ENCODE data around the gene RALGAPA1. TPM values are rescaled to one million over a fixed set of nuclear protein-coding genes. Genes with fewer than 3 reads are reported as not detected.
A peak's percentile ranks its signal among the peaks of the same experiment; 100 is the strongest.
"Not testable (repeated sequence)": the region's sequence is repeated elsewhere in the genome, so short reads cannot be mapped to it uniquely, and the experiment has no call there.

The RALGAPA1 gene
- total RNA-seq, 1 donor from 2014 or later = 101 TPM

DNA sequence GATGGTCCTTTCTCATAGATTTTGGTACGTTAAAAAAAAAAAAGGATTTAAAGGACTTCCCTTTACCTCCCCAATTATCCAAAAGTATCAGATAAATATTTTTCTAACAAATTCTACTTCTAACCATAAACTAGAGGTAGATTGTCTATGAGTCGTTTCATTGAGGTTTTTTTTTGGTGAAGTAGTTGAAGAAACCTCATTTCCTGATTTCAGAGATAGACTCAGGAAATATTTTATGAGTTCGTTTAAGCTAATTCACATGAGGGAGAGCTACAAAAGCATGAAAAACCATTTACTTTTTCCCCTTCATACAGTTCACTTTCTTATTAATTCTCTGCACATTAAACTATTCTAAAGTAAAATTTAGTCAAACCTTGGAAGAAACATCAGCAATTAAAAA is 112.5 kb downstream of the RALGAPA1 start:
- DNase-seq = no peak

DNA sequence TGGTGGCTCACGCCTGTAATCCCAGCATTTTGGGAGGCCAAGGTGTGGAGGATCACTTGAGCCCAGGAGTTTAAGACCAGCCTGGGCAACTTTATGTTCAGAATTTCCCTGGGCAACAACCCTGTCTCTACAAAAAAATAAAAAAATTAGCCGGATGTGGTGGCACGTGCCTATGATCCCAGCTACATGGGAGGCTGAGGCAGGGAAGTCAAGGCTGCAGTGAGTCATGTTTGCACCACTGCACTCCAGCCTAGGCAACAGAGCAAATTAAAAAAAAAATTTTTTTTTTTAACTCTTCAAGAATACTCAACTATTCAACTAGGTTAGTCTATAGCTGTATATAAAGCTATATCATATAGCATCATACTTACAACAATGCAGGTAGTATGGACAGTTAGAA is 113.0 kb downstream of the RALGAPA1 start:
- DNase-seq = no peak

- DNase-seq = no peak
Observed at GRCh38 chr14:35695647-35696046, 113.4 kb downstream of the RALGAPA1 start.

- DNase-seq = no peak
Observed at GRCh38 chr14:35695072-35695471, 114.0 kb downstream of the RALGAPA1 start.

DNA sequence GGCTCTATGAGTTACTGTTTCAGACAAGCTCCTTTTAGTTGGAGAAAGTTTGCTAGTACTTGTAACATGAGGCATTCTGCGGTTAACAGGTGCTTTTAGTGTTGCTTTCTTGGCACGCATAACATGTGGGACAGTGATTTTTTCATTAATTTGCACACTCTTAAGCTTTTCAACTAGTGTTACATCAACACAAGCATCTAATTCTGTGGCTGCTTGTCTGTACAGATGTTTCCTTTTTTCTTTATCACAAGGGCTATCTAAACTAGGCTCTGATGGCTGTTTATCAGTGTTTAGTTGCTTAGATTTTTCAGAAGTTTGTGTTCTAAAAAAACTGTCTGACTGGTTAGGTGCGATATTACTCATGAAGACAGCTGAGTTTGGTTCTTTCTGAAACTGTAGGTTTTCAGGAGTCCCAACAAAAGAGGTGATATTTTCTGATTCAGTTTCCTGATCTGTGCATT is 120.1 kb downstream of the RALGAPA1 start:
- DNase-seq = no peak

DNA sequence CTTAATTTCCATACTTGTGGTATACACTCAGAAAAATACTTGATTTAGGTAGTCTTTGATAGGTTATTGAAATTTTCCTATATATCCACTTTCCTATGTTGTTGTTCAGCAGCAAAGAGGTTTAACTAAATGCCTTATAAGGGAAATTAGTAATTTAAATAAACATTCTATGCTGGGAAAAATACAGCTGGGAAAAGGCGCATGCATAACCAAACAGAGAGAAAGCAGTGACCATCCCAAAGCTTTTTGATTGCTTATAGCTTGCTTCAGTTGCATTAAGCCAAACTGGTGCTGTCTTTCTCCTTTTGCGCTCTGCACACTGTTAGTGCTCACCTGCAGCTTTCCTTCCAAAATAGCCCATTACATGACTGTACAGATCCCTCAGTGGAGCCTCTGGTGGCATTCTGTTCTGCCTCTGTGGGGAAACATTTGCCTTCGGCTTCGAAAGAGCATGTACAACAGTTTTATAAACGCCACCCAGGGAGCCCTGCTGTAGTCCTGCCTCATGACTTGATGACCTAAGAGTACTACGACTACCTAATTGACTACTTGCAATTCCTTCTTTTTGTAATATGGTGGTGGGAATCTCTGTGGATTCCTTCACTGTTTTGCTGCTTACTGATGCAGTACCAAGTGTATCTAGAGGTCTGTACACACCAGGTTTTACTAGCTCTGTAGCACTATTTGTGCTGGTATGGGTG is 120.8 kb downstream of the RALGAPA1 start:
- DNase-seq = no peak

DNA sequence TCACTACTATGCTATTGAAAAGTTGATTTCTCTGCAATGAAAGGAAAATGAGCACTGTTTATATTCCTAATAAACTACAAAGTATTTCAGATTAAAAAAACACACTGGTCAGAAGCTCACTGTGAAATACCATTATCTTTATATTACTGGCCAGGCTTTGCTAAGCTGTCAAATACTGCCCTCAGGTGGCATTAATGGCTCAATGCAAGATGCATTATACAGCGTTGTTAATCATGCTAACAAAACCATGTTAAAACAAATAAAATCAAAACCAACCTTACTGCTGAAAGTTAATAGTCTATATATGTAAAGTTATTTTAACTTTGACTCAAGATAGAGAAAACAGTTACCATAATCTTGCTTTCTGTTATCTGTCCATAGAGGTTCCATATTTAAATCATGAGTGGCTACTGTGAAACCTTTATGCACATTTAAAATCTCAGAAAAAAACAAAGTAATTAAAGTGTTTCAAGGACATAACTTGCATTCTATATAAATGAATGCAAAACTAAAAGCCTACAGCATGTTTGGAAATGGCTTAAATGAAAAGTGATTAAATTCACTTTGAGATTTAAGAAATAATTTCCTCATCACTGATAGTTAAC is 121.7 kb downstream of the RALGAPA1 start:
- peak; percentile 60 for DNase-seq

DNA sequence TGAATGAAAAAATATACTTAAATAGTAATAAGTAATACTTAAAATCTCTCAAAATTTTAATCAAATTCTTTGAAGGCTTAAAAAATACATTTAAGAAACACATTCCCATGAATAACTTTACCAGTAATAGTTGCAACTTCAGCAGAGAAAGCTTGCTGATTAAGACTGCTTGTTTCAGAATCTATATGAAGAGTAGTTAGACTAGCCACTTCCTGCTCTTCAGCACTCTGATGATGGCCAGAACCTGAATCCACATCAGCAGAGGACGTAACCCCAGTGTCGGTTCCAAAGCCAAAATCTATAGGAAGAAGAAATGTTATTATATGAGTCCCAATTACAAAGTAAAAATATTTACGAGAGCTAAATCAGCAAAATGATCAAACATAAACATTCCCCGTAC is 125.4 kb downstream of the RALGAPA1 start:
- DNase-seq = not testable (repeated sequence)

GRCh38 chr14:35682802-35683201 is 126.3 kb downstream of the RALGAPA1 start:
- no peak for DNase-seq

GRCh38 chr14:35678403-35679028 is 130.6 kb downstream of the RALGAPA1 start:
- no peak for DNase-seq

- peak; percentile 53 for DNase-seq
Observed at GRCh38 chr14:35669782-35670181, 139.3 kb downstream of the RALGAPA1 start.

DNA sequence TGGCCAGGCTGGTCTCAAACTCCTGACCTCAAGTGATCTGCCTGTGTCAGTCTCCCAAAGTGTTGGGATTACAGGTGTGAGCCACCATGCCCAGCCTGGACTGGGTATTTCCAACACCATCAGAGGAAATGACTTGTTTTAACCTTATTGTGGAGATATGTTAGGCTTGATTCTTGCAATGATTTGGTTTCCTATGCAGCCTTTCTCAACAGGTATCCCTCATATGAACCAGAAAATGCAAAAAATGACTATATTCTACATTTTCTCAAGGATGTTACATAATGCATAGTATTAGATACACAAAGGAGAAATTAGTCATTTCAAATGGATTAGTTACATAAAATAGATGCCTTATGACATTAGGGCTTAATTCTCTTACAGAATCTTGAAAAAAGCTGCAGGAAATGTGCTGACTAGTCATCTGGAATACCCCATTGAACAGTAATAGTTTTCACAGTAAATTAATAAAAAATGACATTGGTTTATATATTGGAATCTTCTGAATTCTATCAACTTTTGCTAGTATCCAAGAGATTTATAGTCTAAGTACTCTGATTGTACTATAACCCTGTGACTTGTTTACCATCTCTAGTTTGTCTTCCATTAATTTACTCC is 142.6 kb downstream of the RALGAPA1 start:
- DNase-seq = no peak

DNA sequence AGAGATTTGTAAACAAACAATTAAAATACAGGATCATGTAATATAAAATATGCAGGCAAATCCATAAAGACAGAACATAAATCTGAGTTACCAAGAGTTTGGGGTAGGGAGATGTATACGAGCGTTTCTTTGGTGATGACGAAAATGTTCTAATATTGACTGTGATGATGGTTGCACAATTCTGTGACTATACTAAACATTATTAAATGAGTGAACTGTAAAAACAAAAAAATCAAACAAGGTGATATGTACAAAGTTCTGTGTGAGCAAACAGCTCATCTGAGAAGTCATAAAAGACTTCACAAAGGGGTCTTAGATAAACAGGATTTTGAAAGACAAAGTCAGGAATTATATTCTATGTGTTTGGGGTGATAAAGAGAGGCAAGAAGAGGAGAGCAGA is 147.2 kb downstream of the RALGAPA1 start:
- DNase-seq = no peak

- no peak for DNase-seq
Observed at GRCh38 chr14:35653045-35653444, 156.1 kb downstream of the RALGAPA1 start.

- DNase-seq = no peak
Observed at GRCh38 chr14:35643513-35643912, 165.6 kb downstream of the RALGAPA1 start.

- DNase-seq = no peak
Observed at GRCh38 chr14:35637851-35638250, 171.2 kb downstream of the RALGAPA1 start.

DNA sequence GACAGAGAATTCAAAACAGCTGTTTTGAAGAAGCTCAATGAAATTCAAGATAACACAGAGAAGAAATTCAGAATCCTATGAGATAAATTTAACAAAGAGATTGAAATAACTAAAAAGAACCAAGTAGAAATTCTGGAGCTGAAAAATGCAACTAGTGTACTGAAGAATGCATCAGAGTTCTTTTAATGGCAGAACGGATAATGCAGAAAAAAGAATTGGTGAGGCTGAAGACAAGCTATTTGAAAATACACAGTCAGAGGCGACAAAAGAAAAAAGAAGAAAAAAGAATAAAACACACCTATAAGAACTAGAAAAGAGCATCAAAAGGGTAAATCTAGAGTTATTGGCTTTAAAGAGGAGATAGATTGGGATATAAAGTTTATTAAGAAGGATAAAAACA is 171.8 kb downstream of the RALGAPA1 start:
- no peak for DNase-seq

DNA sequence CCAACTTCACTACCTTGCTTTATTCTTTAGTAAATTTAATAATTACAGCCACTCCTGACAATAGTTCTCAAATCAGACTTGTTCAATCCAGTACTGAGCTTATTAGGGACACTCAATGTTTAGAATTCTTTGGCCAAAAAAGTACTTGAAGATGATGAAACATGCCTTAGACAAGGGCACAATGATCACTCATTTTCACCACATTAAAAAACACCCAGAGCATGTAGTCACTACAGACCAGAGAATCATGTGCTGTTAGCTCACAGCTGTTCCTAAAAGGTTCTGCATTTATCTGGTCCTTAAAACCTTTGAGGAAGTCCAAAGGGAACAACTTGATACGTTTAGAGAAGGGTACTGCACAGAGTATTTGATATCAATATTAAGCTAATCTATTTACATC is 176.4 kb downstream of the RALGAPA1 start:
- no peak for DNase-seq

DNA sequence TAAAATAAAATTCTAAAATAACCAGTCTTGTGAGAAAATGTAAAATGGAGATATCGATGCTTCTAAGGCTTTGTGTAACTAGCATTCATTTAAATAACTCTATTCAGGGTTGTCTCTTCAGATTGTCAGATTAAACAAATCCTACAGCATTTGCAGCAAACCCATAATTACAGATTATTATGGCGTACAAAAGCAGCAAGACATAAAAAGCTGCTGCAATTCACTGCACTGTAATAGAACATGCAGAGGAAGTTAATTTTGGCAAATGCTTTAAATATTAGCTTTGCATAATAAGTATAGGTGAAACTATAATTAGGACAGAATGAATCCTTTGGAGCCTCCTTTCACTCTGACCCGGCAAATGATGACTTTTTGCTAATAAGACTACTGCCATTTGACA is 176.8 kb downstream of the RALGAPA1 start:
- no peak for DNase-seq

- no peak for DNase-seq
Observed at GRCh38 chr14:35631071-35631805, 177.9 kb downstream of the RALGAPA1 start.

DNA sequence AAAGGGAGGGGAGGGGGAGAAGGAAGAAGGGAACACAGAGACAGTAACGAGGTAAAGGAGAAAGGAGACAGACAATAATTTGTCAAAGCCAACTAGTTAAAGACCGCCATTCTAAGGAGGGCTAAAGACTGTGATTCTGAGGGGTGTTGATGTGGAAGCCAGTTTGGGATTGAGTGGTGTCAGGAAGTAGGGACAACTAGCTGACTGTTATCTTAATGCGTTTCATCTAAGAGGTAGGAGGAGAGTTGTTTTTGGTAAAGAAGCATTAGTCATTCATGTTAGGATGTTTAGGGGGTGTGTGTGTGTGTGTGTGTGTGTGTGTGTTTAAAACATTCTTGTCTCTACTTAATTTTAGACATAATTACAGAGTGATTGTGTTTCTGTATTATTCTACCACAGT is 180.1 kb downstream of the RALGAPA1 start:
- no peak for DNase-seq

GRCh38 chr14:35626947-35627346 is 182.1 kb downstream of the RALGAPA1 start:
- DNase-seq = not testable (repeated sequence)
